ENCODE measurements around the gene TAF1D. TPM values are rescaled to one million over a fixed set of nuclear protein-coding genes. Genes with fewer than 3 reads are reported as not detected.

TAF1D gene
- polyA plus RNA-seq, 3 donors, result 5.9 to 68.3 (median 7.4) TPM

- H3K36me3 Mint-ChIP-seq, result peaks cover 61 to 82% of the 10 kb centered on the region in 2 donors
- H3K27ac Mint-ChIP-seq, result no peak overlapping the region
Observed at GRCh38 chr11:93756748-93757147, 15.5 kb upstream of the TAF1D start.

GRCh38 chr11:93753241-93753640, 11.9 kb upstream of the TAF1D start:
- Histone ChIP-seq H3K27ac (ENCODE audit: low read depth in 1 of 2, low read length in 2 of 2) (no peak overlapping the region), H2AFZ (ENCODE audit: insufficient read depth, low read depth, low read length, poor library complexity, severe bottlenecking) (no peak overlapping the region), H3K4me2 (replicated peaks; ENCODE audit: extremely low read depth, low read length, poor library complexity, severe bottlenecking) (no peak overlapping the region), H3K4me3 (replicated peaks in 1 of 3; ENCODE audit: low read depth in 2 of 3, low read length in 3 of 3) (no peak overlapping the region), H3K4me1 (ENCODE audit: control insufficient read depth in 1 of 2, insufficient read depth in 2 of 2, low read length in 2 of 2) (no peaks in the 10 kb centered on the region), H3K9ac (ENCODE audit: insufficient read depth, low read length, poor library complexity, severe bottlenecking) (no peak overlapping the region), H3K36me3 (replicated peaks in 1 of 2; ENCODE audit: control insufficient read depth in 1 of 2, insufficient read depth in 2 of 2, low read length in 2 of 2) (peaks cover 34 to 57% of the 10 kb centered on the region in 2 donors), H3K27me3 (ENCODE audit: control insufficient read depth in 2 of 2, insufficient read depth in 2 of 2, low read length in 2 of 2) (no peaks in the 10 kb centered on the region), H3K79me2 (ENCODE audit: insufficient read depth, low read length) (no peaks in the 10 kb centered on the region), H4K20me1 (ENCODE audit: insufficient read depth, low read length) (no peaks in the 10 kb centered on the region), H3K9me3 (replicated peaks in 1 of 2; ENCODE audit: control insufficient read depth in 1 of 2, insufficient read depth in 1 of 2, low read length in 2 of 2) (no peaks in the 10 kb centered on the region)
- no peak for DNase-seq
- Mint-ChIP-seq H3K9me3 (no peaks in the 10 kb centered on the region), H3K4me1 (no peaks in the 10 kb centered on the region), H3K27me3 (ENCODE audit: low read depth in 3 of 3) (no peaks in the 10 kb centered on the region), H3K4me3 (no peak overlapping the region), H3K36me3 (peaks cover 38 to 65% of the 10 kb centered on the region in 2 donors), H3K27ac (no peak overlapping the region)
- WGBS (ENCODE audit: insufficient coverage), result no CpG with 5 or more reads among the region's 2 CpGs
- intact Hi-C loops (cut with micrococcal nuclease), result no loop called here
- no peak for TF ChIP-seq CTCF (IDR thresholded peaks at IDR 0.05)

More at GRCh38 chr11:93756748-93757147, 15.5 kb upstream of the TAF1D start:
- H2AFZ ChIP-seq (ENCODE audit: insufficient read depth, low read depth, low read length, poor library complexity, severe bottlenecking), result no peak overlapping the region
- no CpG with 5 or more reads among the region's 3 CpGs for WGBS (ENCODE audit: insufficient coverage)
- no peaks in the 10 kb centered on the region for H3K9me3 ChIP-seq (replicated peaks in 1 of 2; ENCODE audit: control insufficient read depth in 1 of 2, insufficient read depth in 1 of 2, low read length in 2 of 2)
- TF ChIP-seq CTCF (IDR thresholded peaks at IDR 0.05), result no peak
- H3K4me1 ChIP-seq (ENCODE audit: control insufficient read depth in 1 of 2, insufficient read depth in 2 of 2, low read length in 2 of 2), result no peaks in the 10 kb centered on the region
- no peaks in the 10 kb centered on the region for H4K20me1 ChIP-seq (ENCODE audit: insufficient read depth, low read length)
- no peak for DNase-seq
- intact Hi-C loops (cut with micrococcal nuclease), result no loop called here
- H3K36me3 ChIP-seq (replicated peaks in 1 of 2; ENCODE audit: control insufficient read depth in 1 of 2, insufficient read depth in 2 of 2, low read length in 2 of 2), result peaks cover 56 to 82% of the 10 kb centered on the region in 2 donors
- H3K27ac ChIP-seq (ENCODE audit: low read depth in 1 of 2, low read length in 2 of 2), result peak overlapping the region in 1 of 2 donors; percentile 20
- peaks cover 0 to 4% (median 0%) of the 10 kb centered on the region in 7 donors for H3K9me3 Mint-ChIP-seq
- no peak overlapping the region for H3K4me3 ChIP-seq (replicated peaks in 1 of 3; ENCODE audit: low read depth in 2 of 3, low read length in 3 of 3)
- H3K27me3 Mint-ChIP-seq (ENCODE audit: low read depth in 3 of 3), result no peaks in the 10 kb centered on the region
- no peaks in the 10 kb centered on the region for H3K4me1 Mint-ChIP-seq
- no peaks in the 10 kb centered on the region for H3K79me2 ChIP-seq (ENCODE audit: insufficient read depth, low read length)
- no peaks in the 10 kb centered on the region for H3K27me3 ChIP-seq (ENCODE audit: control insufficient read depth in 2 of 2, insufficient read depth in 2 of 2, low read length in 2 of 2)
- no peak overlapping the region for H3K4me2 ChIP-seq (replicated peaks; ENCODE audit: extremely low read depth, low read length, poor library complexity, severe bottlenecking)
- H3K9ac ChIP-seq (ENCODE audit: insufficient read depth, low read length, poor library complexity, severe bottlenecking), result no peak overlapping the region
- no peak overlapping the region for H3K4me3 Mint-ChIP-seq

Measured in CD14-positive monocyte (primary cell).